Liver (tissue), 9 donors: ENCODE data around the gene SIGLEC6. TPM values are rescaled to one million over a fixed set of nuclear protein-coding genes. Genes with fewer than 3 reads are reported as not detected.

Experiments
- DNase-seq: peaks from one replicate; pipeline ENCODE4 v3.0.0-alpha.2; 2017; ENCODE audit warnings: low spot score
- H3K27ac ChIP-seq, 2 donors: one replicate each; pipeline ENCODE4 v1.7.0; 2013; ENCODE audit warnings: inconsistent platforms in 2 of 2, low read length in 2 of 2, control low read depth in 1 of 2, low read depth in 1 of 2, mild to moderate bottlenecking in 1 of 2
- H3K27me3 ChIP-seq, 4 donors: one replicate each; pipeline versions ENCODE4 v1.6.1 to v1.7.0; 2013; ENCODE audit warnings: low read length in 3 of 4, inconsistent platforms in 1 of 4, mild to moderate bottlenecking in 1 of 4, moderate library complexity in 1 of 4; ENCODE audit not compliant: control insufficient read depth in 4 of 4, insufficient read depth in 4 of 4
- H3K36me3 ChIP-seq, 4 donors: one replicate each; pipeline versions ENCODE4 v1.6.1 to v1.7.0; 2013; ENCODE audit warnings: low read length in 3 of 4, mild to moderate bottlenecking in 3 of 4, low read depth in 1 of 4, moderate library complexity in 1 of 4; ENCODE audit not compliant: control insufficient read depth in 4 of 4, insufficient read depth in 3 of 4
- H3K4me1 ChIP-seq, 4 donors: one replicate each; pipeline versions ENCODE4 v1.6.1 to v1.7.0; 2013; ENCODE audit warnings: low read length in 3 of 4, mild to moderate bottlenecking in 3 of 4, moderate library complexity in 1 of 4; ENCODE audit not compliant: control insufficient read depth in 4 of 4, insufficient read depth in 4 of 4
- H3K4me3 ChIP-seq, 3 donors: one replicate each; pipeline versions ENCODE4 v1.6.1 to v1.7.0; 2013; ENCODE audit warnings: low read length in 3 of 3, control low read depth in 1 of 3, low read depth in 1 of 3, mild to moderate bottlenecking in 1 of 3
- H3K9ac ChIP-seq, 2 donors: one replicate each; pipeline ENCODE4 v1.7.0; 2013; ENCODE audit warnings: low read length in 2 of 2, mild to moderate bottlenecking in 2 of 2, moderate library complexity in 2 of 2, control low read depth in 1 of 2, low read depth in 1 of 2
- H3K9me3 ChIP-seq, 4 donors: one replicate each; pipeline versions ENCODE4 v1.6.1 to v1.7.0; 2013; ENCODE audit warnings: low read length in 3 of 4; ENCODE audit not compliant: control insufficient read depth in 4 of 4
- ATF3 ChIP-seq: IDR thresholded peaks from 2 replicates; pipeline ENCODE4 v1.6.1; 2016; ENCODE audit warnings: antibody characterized with exemption
- CTCF ChIP-seq: fragments of 150-350 bp; IDR thresholded peaks from 2 replicates; pipeline ENCODE4 v1.5.1; 2017; ENCODE audit warnings: improper control_type of control experiment, low read depth, low read length; ENCODE audit not compliant: missing input control
- EGR1 ChIP-seq, 2 donors: IDR thresholded peaks; 2 replicates each; pipeline ENCODE4 v1.6.1; 2016 to 2018; ENCODE audit warnings: antibody characterized with exemption in 2 of 2, low read depth in 2 of 2
- FOXA1 ChIP-seq: IDR thresholded peaks from 2 replicates; pipeline ENCODE4 v1.6.1; 2016; ENCODE audit warnings: antibody characterized with exemption
- FOXA2 ChIP-seq: IDR thresholded peaks from 2 replicates; pipeline ENCODE4 v1.6.1; 2016; ENCODE audit warnings: antibody characterized with exemption
- GABPA ChIP-seq, 2 donors: IDR thresholded peaks in 1 of 2; conservative IDR thresholded peaks in 1 of 2; 2 replicates each; pipeline ENCODE4 v1.6.1; 2016; ENCODE audit warnings: antibody characterized with exemption in 2 of 2, mild to moderate bottlenecking in 1 of 2, moderate library complexity in 1 of 2
- HNF4G ChIP-seq: IDR thresholded peaks from 2 replicates; pipeline ENCODE4 v1.6.1; 2016; ENCODE audit warnings: antibody characterized with exemption
- JUND ChIP-seq, 2 donors: IDR thresholded peaks; 2 replicates each; pipeline ENCODE4 v1.6.1; 2016; ENCODE audit warnings: antibody characterized with exemption in 2 of 2
- MAX ChIP-seq: IDR thresholded peaks from 2 replicates; pipeline ENCODE4 v1.6.1; 2016; ENCODE audit warnings: antibody characterized with exemption
- RAD21 ChIP-seq, 2 donors: IDR thresholded peaks; 2 replicates each; pipeline ENCODE4 v1.6.1; 2016; ENCODE audit warnings: antibody characterized with exemption in 2 of 2, mild to moderate bottlenecking in 2 of 2
- REST ChIP-seq: IDR thresholded peaks from 2 replicates; pipeline ENCODE4 v1.6.1; 2016; ENCODE audit warnings: antibody characterized with exemption, mild to moderate bottlenecking
- RXRA ChIP-seq, 2 donors: IDR thresholded peaks; 2 replicates each; pipeline ENCODE4 v1.6.1; 2017 to 2018; ENCODE audit warnings: antibody characterized with exemption in 2 of 2, mild to moderate bottlenecking in 1 of 2
- TAF1 ChIP-seq: conservative IDR thresholded peaks from 2 replicates; pipeline ENCODE4 v1.6.1; 2016; ENCODE audit warnings: antibody characterized with exemption, mild to moderate bottlenecking
- YY1 ChIP-seq: IDR thresholded peaks from 2 replicates; pipeline ENCODE4 v1.6.1; 2016; ENCODE audit warnings: antibody characterized with exemption, mild to moderate bottlenecking
- ZBTB33 ChIP-seq: IDR thresholded peaks from 2 replicates; pipeline ENCODE4 v1.6.1; 2016; ENCODE audit warnings: antibody characterized with exemption
- WGBS: extraction: QIAGEN DNeasy Blood & Tissue Kit; methylation state at CpG from one replicate; pipeline ENCODE4 v1.1.7; 2013; 5-methylcytosine and 5-hydroxymethylcytosine counted together
- polyA plus RNA-seq, 2 donors: library from polyadenylated mRNA; stranded (reverse) in 1 of 2; unstranded in 1 of 2; fragments of 200-250 nt in 1 of 2; fragments of >200 nt in 1 of 2; fragmentation: Nextera tagmentation in 1 of 2; extraction: Ambion mirVana in 1 of 2; gene quantifications; one replicate each; pipeline versions ENCODE4 v1.2.1 to v1.2.3, GENCODE V29; 2013 to 2015
- total RNA-seq, 2 donors: library from RNA; depleted of rRNA; stranded (reverse); fragments of >200 nt; gene quantifications; one replicate each; pipeline ENCODE4 v1.2.3, GENCODE V29; 2014
- donor health status: healthy.
- donor health status: healthy.
- donor health status: healthy.
- donor health status: healthy.
- donor health status: healthy.

The SIGLEC6 gene
- total and polyA plus RNA-seq, 4 donors, result 0.08 to 0.47 (median 0.08) TPM; not detected in 1

GRCh38 chr19:51539821-51540366 lies 8.4 kb upstream of the SIGLEC6 start (continued):
- TF ChIP-seq ZBTB33 (no peak), CTCF (no peak), RAD21 (IDR thresholded peaks at IDR 0.05) (no peak)

- Histone ChIP-seq H3K36me3 (no peaks in the 10 kb centered on the region), H3K4me1 (no peaks in the 10 kb centered on the region), H3K9me3 (no peaks in the 10 kb centered on the region), H3K27me3 (peaks cover 2 to 8% (median 2%) of the 10 kb centered on the region in 4 donors), H3K27ac (no peak overlapping the region), H3K9ac (no peak overlapping the region), H3K4me3 (no peak overlapping the region)
- TF ChIP-seq GABPA (IDR thresholded peaks at IDR 0.05 in 1 of 2, conservative IDR thresholded peaks at IDR 0.05 in 1 of 2) (no peak), FOXA2 (no peak), REST (no peak), TAF1 (no peak)
- WGBS, result 78% methylated on average over 1 of the region's 1 CpG
- DNase-seq, result no peak
These were observed 4.1 kb upstream of the SIGLEC6 start for GRCh38 chr19:51535535-51535934.

GRCh38 chr19:51530616-51531015 lies 854 bp downstream of the SIGLEC6 start:
- Histone ChIP-seq H3K4me3 (no peak overlapping the region), H3K4me1 (no peaks in the 10 kb centered on the region), H3K27me3 (peaks cover 0 to 8% (median 1%) of the 10 kb centered on the region in 4 donors), H3K9ac (no peak overlapping the region), H3K36me3 (no peaks in the 10 kb centered on the region), H3K27ac (no peak overlapping the region), H3K9me3 (no peaks in the 10 kb centered on the region)
- no peak for DNase-seq
- 79% methylated on average over 8 of the region's 8 CpGs for WGBS
- no peak for TF ChIP-seq MAX
- no peak for TF ChIP-seq JUND (IDR thresholded peaks at IDR 0.05)
- TF ChIP-seq FOXA2, result no peak
- no peak for TF ChIP-seq TAF1
- no peak for TF ChIP-seq EGR1 (IDR thresholded peaks at IDR 0.05; ENCODE audit: low read depth in 2 of 2)
- TF ChIP-seq RXRA (IDR thresholded peaks at IDR 0.05), result no peak
- no peak for TF ChIP-seq ATF3
- TF ChIP-seq YY1, result no peak
- TF ChIP-seq REST, result no peak
- TF ChIP-seq RAD21 (IDR thresholded peaks at IDR 0.05), result no peak
- TF ChIP-seq FOXA1, result no peak
- TF ChIP-seq HNF4G, result no peak
- no peak for TF ChIP-seq ZBTB33
